Endothelial cell of umbilical vein (primary cell): Measurements from ENCODE around the gene PSKH1. TPM values are rescaled to one million over a fixed set of nuclear protein-coding genes. Genes with fewer than 3 reads are reported as not detected.

Experiments
- BruUV-seq: library from RNA; stranded (reverse); fragments of 400-500 nt; replicated peaks from 2 replicates; lab custom pipeline; 2021; lab: Mats Ljungman, UMichigan
- CTCF ChIA-PET: fragments of 300-600, 350-600 bp; sonication (Branson Sonifier 250); formaldehyde crosslinking; loops from one replicate; lab custom pipeline; 2021; ENCODE audit warnings: antibody characterized with exemption, inconsistent platforms; lab: Charles Lee
- POLR2A ChIA-PET: fragments of 300-600, 350-600 bp; sonication (Branson Sonifier 250); formaldehyde crosslinking; loops from one replicate; lab custom pipeline; 2021; ENCODE audit warnings: antibody characterized with exemption, inconsistent platforms; lab: Charles Lee
- DNase-seq: peaks from one replicate; pipeline ENCODE4 v3.0.0-alpha.2; 2011; ENCODE audit warnings: low read depth, low spot score
- FAIRE-seq: peaks from 2 replicates; lab custom pipeline; 2011; peaks lifted over from hg19 to GRCh38; lab: Jason Lieb, UNC
- H2AFZ ChIP-seq: 2 replicates; pipeline ENCODE4 v1.6.0; 2012; ENCODE audit warnings: low read depth, low read length, control low read depth, inconsistent platforms
- H3K27ac ChIP-seq: 2 replicates; pipeline ENCODE4 v1.5.1; 2011; ENCODE audit warnings: low read depth, mild to moderate bottlenecking, control low read depth, low read length, moderate library complexity; ENCODE audit not compliant: insufficient read depth
- H3K27me3 ChIP-seq, 2 experiments: 2 replicates each; pipeline versions ENCODE4 v1.6.0 to v1.6.1; 2011; ENCODE audit warnings: low read length in 2 of 2, mixed read lengths in 1 of 2; ENCODE audit not compliant: control insufficient read depth in 2 of 2, insufficient read depth in 2 of 2
- H3K36me3 ChIP-seq, 2 experiments: 2 replicates in 1 of 2; 3 replicates in 1 of 2; pipeline ENCODE4 v1.5.1; 2011; ENCODE audit warnings: low read length in 2 of 2, mild to moderate bottlenecking in 1 of 2, moderate library complexity in 1 of 2; ENCODE audit not compliant: control insufficient read depth in 2 of 2, insufficient read depth in 2 of 2; ENCODE audit errors: extremely low read depth in 1 of 2
- H3K4me1 ChIP-seq: 3 replicates; pipeline ENCODE4 v1.5.1; 2011; ENCODE audit warnings: mild to moderate bottlenecking, low read length; ENCODE audit not compliant: control insufficient read depth, insufficient read depth; ENCODE audit errors: extremely low read depth
- H3K4me2 ChIP-seq: 2 replicates; pipeline ENCODE4 v1.6.1; 2011; ENCODE audit warnings: low read length, control low read depth, mixed read lengths; ENCODE audit not compliant: insufficient read depth
- H3K4me3 ChIP-seq, 3 experiments: fragments of 200-600 bp in 1 of 3; sonication (generic), shearing (Covaris generic) in 1 of 3; replicated peaks in 1 of 3; 2 replicates each; pipeline ENCODE4 v1.5.1; 2011 to 2016; ENCODE audit warnings: control low read depth in 3 of 3, low read length in 3 of 3, mild to moderate bottlenecking in 2 of 3, inconsistent platforms in 1 of 3, low read depth in 1 of 3, moderate library complexity in 1 of 3; ENCODE audit not compliant: insufficient read depth in 1 of 3
- H3K79me2 ChIP-seq: 2 replicates; pipeline ENCODE4 v1.6.0; 2012; ENCODE audit warnings: low read length, inconsistent platforms; ENCODE audit not compliant: control insufficient read depth, insufficient read depth
- H3K9ac ChIP-seq: replicated peaks from 2 replicates; pipeline ENCODE3; 2011; ENCODE audit warnings: low read length, control low read depth; ENCODE audit not compliant: insufficient read depth; ENCODE audit errors: extremely low read depth
- H3K9me1 ChIP-seq: replicated peaks from 3 replicates; pipeline ENCODE4 v1.6.0; 2011; ENCODE audit warnings: mild to moderate bottlenecking, low read length; ENCODE audit not compliant: control insufficient read depth, insufficient read depth; ENCODE audit errors: extremely low read depth
- H3K9me3 ChIP-seq: replicated peaks from 2 replicates; pipeline ENCODE4 v1.5.1; 2012; ENCODE audit warnings: low read length, inconsistent platforms; ENCODE audit not compliant: control insufficient read depth, insufficient read depth
- H4K20me1 ChIP-seq: replicated peaks from 2 replicates; pipeline ENCODE3; 2011; ENCODE audit warnings: mild to moderate bottlenecking, low read length; ENCODE audit not compliant: control insufficient read depth, insufficient read depth; ENCODE audit errors: extremely low read depth
- EZH2 ChIP-seq: IDR thresholded peaks from 2 replicates; pipeline ENCODE4 v1.6.1; 2012; ENCODE audit warnings: borderline replicate concordance, low read depth, mild to moderate bottlenecking, moderate library complexity, low read length, inconsistent platforms; ENCODE audit not compliant: severe bottlenecking
- FOS ChIP-seq: IDR thresholded peaks from 2 replicates; pipeline ENCODE4 v1.6.1; 2011; ENCODE audit warnings: mild to moderate bottlenecking, low read length, moderate library complexity, borderline replicate concordance; ENCODE audit not compliant: insufficient read depth
- GATA2 ChIP-seq: IDR thresholded peaks from 2 replicates; pipeline ENCODE4 v1.7.0; 2011; ENCODE audit warnings: low read depth, mild to moderate bottlenecking, moderate library complexity, mixed read lengths, low read length; ENCODE audit not compliant: insufficient read length, insufficient read depth
- JUN ChIP-seq: IDR thresholded peaks from 2 replicates; pipeline ENCODE4 v1.6.1; 2011; ENCODE audit warnings: borderline replicate concordance, low read depth; ENCODE audit not compliant: insufficient read length, insufficient read depth
- MYC ChIP-seq: IDR thresholded peaks from one replicate; pipeline ENCODE4 v1.6.1; 2011; ENCODE audit warnings: mild to moderate bottlenecking, low read depth, low read length
- POLR2A ChIP-seq: IDR thresholded peaks from 2 replicates; pipeline ENCODE4 v1.6.1; 2012; ENCODE audit warnings: low read depth, mild to moderate bottlenecking, control low read depth, low read length
- POLR2AphosphoS5 ChIP-seq: IDR thresholded peaks from 2 replicates; pipeline ENCODE4 v1.6.1; 2012; ENCODE audit warnings: low read depth, mild to moderate bottlenecking, control low read depth, low read length, moderate library complexity; ENCODE audit not compliant: insufficient read depth
- dilution Hi-C: fragments of 300-500 bp; cut with MboI; formaldehyde crosslinking; loops from one replicate; pipeline ENCODE4 v1.15.0; 2019; ENCODE audit warnings: low sequenced_read_pairs; ENCODE audit not compliant: extremely low pct_ligation_motif_present
- intact Hi-C: fragments of 100-400 bp; cut with micrococcal nuclease; formaldehyde crosslinking; loops from one replicate; pipeline ENCODE4 v1.10.0; 2022
- polyA plus RNA-seq, 4 experiments: library from polyadenylated mRNA; depleted of rRNA in 3 of 4; stranded (reverse) in 3 of 4; unstranded in 1 of 4; fragments of >200 nt; gene quantifications; 2 replicates each; pipeline versions ENCODE4 v1.2.1 to v1.2.3, GENCODE V29; 2011 to 2012; ENCODE audit warnings: missing spikeins in 1 of 4
- total RNA-seq: library from RNA; stranded (reverse); gene quantifications from 2 replicates; pipeline ENCODE4 v1.2.3, GENCODE V29; 2021
- TF ChIP-seq, protein P1 (sequence below): IDR thresholded peaks from 2 replicates; pipeline ENCODE4 v1.6.1; 2011; ENCODE audit not compliant: insufficient read depth, insufficient read length
- TF ChIP-seq, protein P2 (sequence below), 2 donors: IDR thresholded peaks; 1 replicate in 1 of 2; 2 replicates in 1 of 2; pipeline ENCODE4 v1.5.1; 2011; ENCODE audit warnings: low read length in 2 of 2, mild to moderate bottlenecking in 2 of 2, moderate library complexity in 2 of 2, control low read depth in 1 of 2, inconsistent platforms in 1 of 2, low read depth in 1 of 2; ENCODE audit not compliant: insufficient read depth in 1 of 2; ENCODE audit errors: extremely low read depth in 1 of 2

The PSKH1 gene
- total and polyA plus RNA-seq, 2 donors (not counting 3 experiments of a cell fraction or from before 2014, with no cell fraction given), result 25.9 to 42.6 TPM

DNA sequence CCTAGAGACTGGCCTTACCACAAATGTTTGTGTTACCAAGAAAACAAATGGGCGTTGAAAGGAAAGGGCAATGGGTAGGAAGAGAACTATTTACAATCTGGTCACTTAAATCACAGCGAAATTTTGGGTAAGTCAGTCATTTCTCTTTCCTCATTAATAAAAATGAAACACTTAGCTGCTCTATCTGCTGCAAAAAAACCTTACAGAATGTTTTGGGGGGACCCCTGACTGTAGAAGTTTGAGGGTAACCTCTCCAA lies 47.1 kb upstream of the PSKH1 start:
- dilution Hi-C loops, result no loop called here
- Histone ChIP-seq H3K79me2 (peaks cover 59% of the 10 kb centered on the region), H3K9me1 (no peaks in the 10 kb centered on the region), H3K4me1 (peaks cover 32% of the 10 kb centered on the region), H3K4me3 (peak overlapping the region; percentile 53 to 74 (median 71)), H3K27ac (peak overlapping the region; percentile 79), H3K9ac (peak overlapping the region; percentile 93), H3K9me3 (no peaks in the 10 kb centered on the region), H3K4me2 (peak overlapping the region; percentile 79), H2AFZ (peak overlapping the region; percentile 74), H4K20me1 (peaks cover 3% of the 10 kb centered on the region), H3K27me3 (no peaks in the 10 kb centered on the region), H3K36me3 (peaks cover 0 to 3% of the 10 kb centered on the region in 2 experiments)
- intact Hi-C loops, result loop anchor here (1.0 to 2.0 kb wide), 4 partner anchors 13 to 173 kb away; partner anchors contain the start of genes EDC4 and PSKH1
- POLR2A ChIA-PET, result interaction anchor here (1.1 to 1.6 kb wide), 2 partner anchors 27 to 32 kb away, joined by 3 to 4 read pairs; partner anchors contain the start of gene EDC4
- no peak for DNase-seq
- no TSS peak for BruUV-seq
- TF ChIP-seq MYC (no peak), EZH2 (no peak), POLR2AphosphoS5 (no peak), FOS (no peak), JUN (no peak), GATA2 (no peak), POLR2A (no peak)
- TF ChIP-seq, protein P1, sequence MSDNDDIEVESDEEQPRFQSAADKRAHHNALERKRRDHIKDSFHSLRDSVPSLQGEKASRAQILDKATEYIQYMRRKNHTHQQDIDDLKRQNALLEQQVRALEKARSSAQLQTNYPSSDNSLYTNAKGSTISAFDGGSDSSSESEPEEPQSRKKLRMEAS, result no peak
- TF ChIP-seq, protein P2, sequence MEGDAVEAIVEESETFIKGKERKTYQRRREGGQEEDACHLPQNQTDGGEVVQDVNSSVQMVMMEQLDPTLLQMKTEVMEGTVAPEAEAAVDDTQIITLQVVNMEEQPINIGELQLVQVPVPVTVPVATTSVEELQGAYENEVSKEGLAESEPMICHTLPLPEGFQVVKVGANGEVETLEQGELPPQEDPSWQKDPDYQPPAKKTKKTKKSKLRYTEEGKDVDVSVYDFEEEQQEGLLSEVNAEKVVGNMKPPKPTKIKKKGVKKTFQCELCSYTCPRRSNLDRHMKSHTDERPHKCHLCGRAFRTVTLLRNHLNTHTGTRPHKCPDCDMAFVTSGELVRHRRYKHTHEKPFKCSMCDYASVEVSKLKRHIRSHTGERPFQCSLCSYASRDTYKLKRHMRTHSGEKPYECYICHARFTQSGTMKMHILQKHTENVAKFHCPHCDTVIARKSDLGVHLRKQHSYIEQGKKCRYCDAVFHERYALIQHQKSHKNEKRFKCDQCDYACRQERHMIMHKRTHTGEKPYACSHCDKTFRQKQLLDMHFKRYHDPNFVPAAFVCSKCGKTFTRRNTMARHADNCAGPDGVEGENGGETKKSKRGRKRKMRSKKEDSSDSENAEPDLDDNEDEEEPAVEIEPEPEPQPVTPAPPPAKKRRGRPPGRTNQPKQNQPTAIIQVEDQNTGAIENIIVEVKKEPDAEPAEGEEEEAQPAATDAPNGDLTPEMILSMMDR (IDR thresholded peaks at IDR 0.05; ENCODE audit: extremely low read depth in 1 of 2, insufficient read depth in 1 of 2, low read depth in 1 of 2, low read length in 2 of 2), result no peak
- FAIRE-seq, result peak; percentile 42
- CTCF ChIA-PET, result interaction anchor here (0.8 to 4.6 kb wide), 8 partner anchors 12 to 178 kb away, joined by 3 to 32 read pairs (median 6); no protein-coding TSS in a partner anchor
